ENCODE results near the gene SF3B4.

- TF ChIP-seq CTCF (IDR thresholded peaks at IDR 0.05) (no peak), POLR2AphosphoS5 (IDR thresholded peaks at IDR 0.05) (no peak), POLR2A (IDR thresholded peaks at IDR 0.05) (no peak), EP300 (IDR thresholded peaks at IDR 0.05) (no peak)
Measured at GRCh38 chr1:149962736-149963135, 35.1 kb upstream of the SF3B4 start.

All from sigmoid colon (tissue), 4 donors.